Activated CD8-positive, alpha-beta memory T cell treated with anti-CD3 and anti-CD28 coated beads for 48 hours (primary cell): ENCODE data around the gene MAN1B1.

Experiments used
- DNase-seq, 3 experiments: peaks; one replicate each; pipeline ENCODE4 v3.0.0-alpha.2; 2020; ENCODE audit warnings: low read depth in 2 of 3, low spot score in 2 of 3

The MAN1B1 gene

GRCh38 chr9:137086531-137087408, at the start of gene MAN1B1:
Gene MAN1B1, plus strand, starts transcription at chr9:137086985. Its CDS starts 15 bp downstream, at chr9:137087000.
- DNase-seq: peak; percentile 95 to 99 (median 97)

- no peak for DNase-seq
Observed at GRCh38 chr9:137037035-137037434, 49.8 kb upstream of the MAN1B1 start.

GRCh38 chr9:137037483-137037882, 49.3 kb upstream of the MAN1B1 start:
- DNase-seq: no peak

DNA sequence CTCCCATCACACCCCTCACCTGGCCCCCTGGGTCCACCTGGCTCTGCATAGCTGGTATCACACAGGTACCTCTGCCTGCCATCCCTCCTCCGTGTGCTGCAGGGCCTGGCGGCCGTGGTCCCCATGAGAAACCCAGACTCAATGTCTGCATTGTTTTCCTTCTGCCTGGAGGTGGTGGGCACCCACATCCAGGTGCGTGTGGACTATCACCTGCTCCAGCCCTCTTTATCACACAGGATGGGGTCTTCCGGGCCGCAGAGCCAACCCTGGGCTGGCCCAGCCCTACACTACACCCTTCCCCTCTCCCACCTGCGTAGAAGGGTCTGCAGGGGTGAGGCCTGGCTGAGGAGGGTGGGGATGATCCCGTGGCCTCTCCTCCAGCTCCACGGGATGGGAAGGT, 47.9 kb upstream of the MAN1B1 start:
- no peak for DNase-seq

- DNase-seq: no peak
Observed at GRCh38 chr9:137039611-137040366, 47.0 kb upstream of the MAN1B1 start.

DNA sequence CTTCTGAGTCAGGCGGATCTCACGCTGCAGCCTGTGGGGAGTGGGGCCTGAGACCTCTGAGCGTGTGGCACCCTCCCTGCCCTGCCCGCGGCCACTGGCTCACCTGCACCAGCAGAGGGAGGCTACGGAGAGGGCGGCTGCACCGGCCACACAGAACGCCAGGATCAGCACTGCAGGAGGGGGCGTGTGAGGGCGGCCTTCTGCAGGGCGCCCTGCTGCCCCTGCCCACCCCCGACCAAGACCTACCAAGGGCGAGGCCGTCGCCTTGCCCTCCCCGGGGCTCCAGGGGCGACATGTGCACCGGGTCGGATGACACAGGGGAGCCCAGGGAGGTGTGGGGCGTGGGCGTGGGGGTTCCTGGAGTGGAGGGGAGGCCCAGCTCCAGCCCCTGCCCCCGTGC, 46.2 kb upstream of the MAN1B1 start:
- DNase-seq: no peak

DNA sequence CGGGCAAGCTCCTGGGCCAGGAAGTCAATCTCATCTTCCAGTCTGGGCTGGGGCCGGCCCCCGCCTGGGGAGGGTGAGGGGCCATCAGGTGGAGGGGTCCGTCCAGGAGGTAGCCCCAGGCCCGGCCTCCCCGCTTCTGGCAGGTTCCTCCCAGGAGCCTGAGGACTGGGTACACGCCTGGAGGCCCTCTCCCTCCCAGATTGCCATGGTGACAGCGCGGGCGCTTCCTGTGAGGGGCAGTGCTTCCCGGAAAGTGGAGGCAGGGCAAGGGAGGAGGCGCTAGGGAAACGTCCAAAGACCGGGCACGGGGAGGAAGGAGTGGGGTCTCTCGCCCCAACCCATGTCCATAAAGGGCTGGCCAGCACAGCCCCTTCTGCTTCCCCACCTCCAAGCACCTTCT, 45.7 kb upstream of the MAN1B1 start:
- no peak for DNase-seq

DNA sequence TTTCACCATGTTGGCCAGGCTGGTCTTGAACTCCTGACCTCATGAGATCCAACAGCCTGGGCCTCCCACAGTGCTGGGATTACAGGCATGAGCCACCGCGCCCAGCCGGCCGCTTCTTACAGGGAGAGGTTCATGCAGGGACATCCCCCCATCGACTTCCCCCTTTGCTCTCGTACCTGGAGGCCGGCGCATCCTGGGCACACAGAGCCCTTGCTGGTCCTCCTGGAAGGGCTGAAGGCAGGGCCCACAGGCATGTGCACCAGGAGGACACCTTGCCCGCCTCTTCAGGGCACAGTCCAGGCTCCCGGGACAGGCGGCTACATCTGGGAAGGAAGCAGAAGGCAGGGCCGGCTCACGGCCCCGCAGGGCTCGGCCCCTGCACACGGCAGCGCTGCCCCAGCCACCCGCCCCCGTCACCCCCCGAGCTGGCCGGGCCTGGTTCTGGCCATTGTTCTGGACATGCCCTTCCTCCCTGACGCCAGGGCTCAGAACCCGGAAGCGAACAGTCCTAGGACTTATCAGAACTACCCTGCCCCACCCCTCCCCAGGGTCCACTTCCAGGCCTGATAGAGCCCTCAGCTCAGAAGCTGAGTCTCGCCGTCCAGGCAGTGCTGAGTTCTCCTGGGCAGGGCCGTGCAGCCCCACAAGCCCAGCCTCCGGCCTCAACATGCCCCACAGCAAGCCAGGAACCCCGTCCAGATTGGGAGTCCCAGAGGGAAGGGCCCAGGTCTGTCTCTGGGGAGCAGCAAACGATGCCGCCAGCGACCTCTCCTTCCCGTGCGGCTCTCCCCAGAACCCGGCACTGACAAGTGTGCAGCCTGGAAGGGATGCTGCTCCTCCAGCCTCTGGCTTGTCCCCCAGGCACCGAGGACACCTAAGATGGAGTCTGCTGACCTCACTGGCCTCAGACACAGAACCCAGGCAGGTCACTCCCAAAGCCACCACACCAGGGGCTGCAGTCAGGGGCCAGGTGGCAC, 43.7 kb upstream of the MAN1B1 start:
- DNase-seq: no peak

DNA sequence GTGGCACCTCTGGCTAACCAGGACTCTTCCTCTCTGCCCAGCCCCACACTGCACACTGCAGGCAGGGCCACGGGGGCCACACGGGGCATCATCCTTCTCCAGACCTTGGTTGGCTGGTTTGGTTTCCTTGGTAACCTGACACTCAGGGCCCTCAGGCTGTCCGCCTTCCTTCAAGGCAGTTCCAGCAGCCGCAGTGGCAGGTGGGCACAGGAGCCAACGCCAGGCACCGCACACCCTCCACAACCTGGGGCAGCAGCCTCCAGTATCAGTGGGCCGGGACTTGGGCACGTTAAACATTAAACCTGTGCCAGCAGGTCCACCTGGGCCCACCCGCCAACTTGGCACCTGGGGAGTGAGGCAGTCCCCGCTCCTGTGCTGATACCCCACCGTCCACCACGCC, 42.7 kb upstream of the MAN1B1 start:
- DNase-seq: no peak

GRCh38 chr9:137044502-137045177, 42.1 kb upstream of the MAN1B1 start:
- DNase-seq: no peak

- no peak for DNase-seq
Observed at GRCh38 chr9:137045294-137046087, 41.3 kb upstream of the MAN1B1 start.

- DNase-seq: peak; percentile 56 to 66 (median 65)
Observed at GRCh38 chr9:137046088-137046787, 40.5 kb upstream of the MAN1B1 start, which contains the start of gene NPDC1. Gene NPDC1, minus strand, starts transcription at chr9:137046177. Its CDS starts 188 bp downstream, at chr9:137045989.

- no peak for DNase-seq
Observed at GRCh38 chr9:137048655-137049543, 37.9 kb upstream of the MAN1B1 start.

DNA sequence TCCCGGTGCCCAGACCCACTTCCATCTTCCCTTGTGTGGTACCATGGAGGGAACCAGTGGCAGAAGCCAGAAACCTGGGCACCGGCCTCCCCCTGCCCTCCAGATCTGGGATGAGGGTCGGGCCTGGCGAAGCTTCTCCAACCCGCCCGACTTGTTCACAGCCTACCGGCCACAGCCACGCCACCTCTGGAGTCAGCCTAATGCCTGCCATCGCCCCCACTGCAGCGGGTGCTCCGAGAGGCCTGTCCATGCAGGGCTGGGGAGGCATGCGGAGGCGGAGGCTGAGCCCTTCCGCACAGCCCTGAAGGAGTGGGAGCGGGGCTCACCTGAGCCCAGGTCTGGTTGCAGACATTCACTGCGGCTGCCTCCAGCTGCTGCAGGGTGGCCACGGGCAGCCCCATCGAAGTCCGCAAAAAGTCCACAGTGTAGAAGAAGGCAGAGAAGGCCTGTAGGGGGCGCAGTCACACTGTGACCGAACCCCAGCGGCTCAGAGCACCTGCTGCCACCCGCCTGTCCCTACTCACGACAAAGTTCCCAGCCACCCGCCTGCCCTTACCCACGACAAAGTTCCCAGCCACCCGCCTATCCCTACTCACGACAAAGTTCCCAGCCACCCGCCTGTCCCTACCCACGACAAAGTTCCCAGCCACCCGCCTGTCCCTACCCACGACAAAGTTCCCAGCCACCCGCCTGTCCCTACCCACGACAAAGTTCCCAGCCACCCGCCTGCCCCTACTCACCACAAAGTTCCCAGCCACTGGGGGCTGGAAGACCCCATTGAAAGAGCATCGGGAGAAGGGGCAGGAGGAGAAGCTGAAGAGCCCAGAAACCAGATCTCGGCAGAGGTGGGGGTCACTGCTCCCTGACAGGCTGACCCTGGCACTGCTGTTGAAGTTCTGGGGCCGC, 37.0 kb upstream of the MAN1B1 start:
- DNase-seq: peak in 1 of 3 experiments; percentile 67

DNA sequence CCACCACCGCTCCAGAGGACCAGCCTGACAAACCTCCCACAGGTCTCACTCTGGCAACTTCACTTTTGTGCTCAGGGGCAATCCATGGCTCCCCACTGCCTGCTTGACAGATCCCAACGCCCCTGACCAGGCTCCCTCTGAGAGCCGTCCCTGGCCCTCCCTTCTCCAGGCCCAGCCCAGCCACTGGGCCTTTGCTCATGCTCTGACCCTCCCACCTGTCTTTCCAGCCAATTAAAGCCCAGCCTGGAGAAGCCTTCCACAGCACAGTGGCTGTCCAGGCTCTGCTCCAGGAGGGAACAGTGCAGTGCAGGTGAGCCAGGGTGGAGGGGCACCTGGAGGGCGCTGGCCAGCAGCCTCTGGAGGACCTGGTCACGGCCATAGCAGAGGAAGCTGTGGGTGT, 36.2 kb upstream of the MAN1B1 start:
- no peak for DNase-seq

DNA sequence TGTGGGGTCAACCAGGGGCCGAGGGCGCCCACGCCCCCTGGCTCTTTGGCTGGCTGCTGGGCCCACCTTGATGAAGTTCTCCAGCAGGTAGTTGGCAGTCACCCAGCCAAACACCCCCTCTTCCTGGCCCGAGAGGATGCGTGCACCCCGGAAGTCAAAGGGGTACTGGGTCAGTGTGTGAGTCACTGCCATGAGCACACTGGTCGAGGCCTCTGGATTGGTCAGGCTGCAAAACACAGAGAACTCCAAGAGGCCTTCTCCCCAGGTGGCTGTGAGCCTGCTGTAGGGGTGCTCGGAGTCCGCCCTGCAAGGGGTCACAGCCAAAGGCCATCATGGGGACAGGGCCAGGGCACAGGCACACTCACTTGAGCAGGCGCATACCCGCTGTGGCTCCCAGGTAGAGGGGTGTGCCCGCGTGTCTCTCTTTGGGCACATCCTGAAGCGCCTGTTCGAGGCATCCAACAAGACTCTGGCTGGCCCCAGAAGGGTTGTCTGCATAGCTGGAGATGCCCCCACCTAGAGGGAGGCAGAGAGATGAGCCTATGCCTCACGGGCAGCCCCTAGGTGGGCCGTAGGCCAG, 35.5 kb upstream of the MAN1B1 start:
- no peak for DNase-seq

DNA sequence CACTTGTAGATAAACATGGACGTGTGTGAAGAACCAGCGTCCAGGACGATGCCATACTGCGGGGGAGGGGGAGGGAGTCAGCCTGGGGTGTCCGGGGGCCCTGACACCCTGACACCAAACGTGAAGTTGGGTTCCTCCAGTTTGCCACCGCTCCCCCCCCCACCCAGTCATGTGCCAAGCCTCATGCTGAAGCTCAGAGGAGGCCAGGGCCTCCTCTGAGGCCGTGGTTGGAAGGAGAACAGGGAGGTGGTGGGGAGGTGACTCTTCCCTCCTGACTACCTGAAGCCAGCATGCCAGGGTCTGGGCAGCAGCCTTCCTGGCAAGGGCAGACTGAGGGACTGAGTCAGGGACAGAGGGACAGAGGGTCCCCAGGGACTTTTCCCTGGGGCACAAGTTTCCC, 34.5 kb upstream of the MAN1B1 start:
- DNase-seq: no peak
